ENCODE data around the gene ESRRB. TPM values are rescaled to one million over a fixed set of nuclear protein-coding genes. Genes with fewer than 3 reads are reported as not detected.

Gene ESRRB
- total RNA-seq, 2 experiments from 2014 or later = 0.47 TPM; not detected in 1

- intact Hi-C loops (cut with micrococcal nuclease; ENCODE audit: unreplicated experiment) = no loop called here
- CTCF ChIA-PET (ENCODE audit: unreplicated experiment) = no interaction called here
- Histone ChIP-seq H3K4me2 (ENCODE audit: low read length) (no peak overlapping the region), H3K4me3 (ENCODE audit: low read depth, low read length, poor library complexity, severe bottlenecking) (no peak overlapping the region), H3K79me2 (ENCODE audit: insufficient read depth, low read depth, low read length) (no peaks in the 10 kb centered on the region), H3K9me2 (ENCODE audit: insufficient read depth, low read length) (no peaks in the 10 kb centered on the region), H4K20me1 (ENCODE audit: insufficient read depth, low read length) (no peaks in the 10 kb centered on the region), H3K27ac (ENCODE audit: low read depth, low read length, poor library complexity, severe bottlenecking) (no peak overlapping the region), H2AFZ (ENCODE audit: low read length) (no peak overlapping the region), H3K4me1 (ENCODE audit: insufficient read depth, low read length, poor library complexity, severe bottlenecking) (no peaks in the 10 kb centered on the region), H3K36me3 (ENCODE audit: insufficient read depth, low read length) (no peaks in the 10 kb centered on the region), H3K9me3 (ENCODE audit: low read length) (no peaks in the 10 kb centered on the region)
- POLR2A ChIA-PET = no interaction called here
- DNase-seq (ENCODE audit: low spot score) = peak; percentile 3
- BruUV-seq (replicated peaks) = no TSS peak
- TF ChIP-seq, protein P1, sequence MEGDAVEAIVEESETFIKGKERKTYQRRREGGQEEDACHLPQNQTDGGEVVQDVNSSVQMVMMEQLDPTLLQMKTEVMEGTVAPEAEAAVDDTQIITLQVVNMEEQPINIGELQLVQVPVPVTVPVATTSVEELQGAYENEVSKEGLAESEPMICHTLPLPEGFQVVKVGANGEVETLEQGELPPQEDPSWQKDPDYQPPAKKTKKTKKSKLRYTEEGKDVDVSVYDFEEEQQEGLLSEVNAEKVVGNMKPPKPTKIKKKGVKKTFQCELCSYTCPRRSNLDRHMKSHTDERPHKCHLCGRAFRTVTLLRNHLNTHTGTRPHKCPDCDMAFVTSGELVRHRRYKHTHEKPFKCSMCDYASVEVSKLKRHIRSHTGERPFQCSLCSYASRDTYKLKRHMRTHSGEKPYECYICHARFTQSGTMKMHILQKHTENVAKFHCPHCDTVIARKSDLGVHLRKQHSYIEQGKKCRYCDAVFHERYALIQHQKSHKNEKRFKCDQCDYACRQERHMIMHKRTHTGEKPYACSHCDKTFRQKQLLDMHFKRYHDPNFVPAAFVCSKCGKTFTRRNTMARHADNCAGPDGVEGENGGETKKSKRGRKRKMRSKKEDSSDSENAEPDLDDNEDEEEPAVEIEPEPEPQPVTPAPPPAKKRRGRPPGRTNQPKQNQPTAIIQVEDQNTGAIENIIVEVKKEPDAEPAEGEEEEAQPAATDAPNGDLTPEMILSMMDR (conservative IDR thresholded peaks at IDR 0.05; ENCODE audit: low read length) = peak; percentile 47
- TF ChIP-seq EZH2phosphoT487 (IDR thresholded peaks at IDR 0.05; ENCODE audit: borderline replicate concordance, low read depth, low read length) = no peak
Observed at GRCh38 chr14:76514213-76514998, 138.5 kb downstream of the ESRRB start.

DNA sequence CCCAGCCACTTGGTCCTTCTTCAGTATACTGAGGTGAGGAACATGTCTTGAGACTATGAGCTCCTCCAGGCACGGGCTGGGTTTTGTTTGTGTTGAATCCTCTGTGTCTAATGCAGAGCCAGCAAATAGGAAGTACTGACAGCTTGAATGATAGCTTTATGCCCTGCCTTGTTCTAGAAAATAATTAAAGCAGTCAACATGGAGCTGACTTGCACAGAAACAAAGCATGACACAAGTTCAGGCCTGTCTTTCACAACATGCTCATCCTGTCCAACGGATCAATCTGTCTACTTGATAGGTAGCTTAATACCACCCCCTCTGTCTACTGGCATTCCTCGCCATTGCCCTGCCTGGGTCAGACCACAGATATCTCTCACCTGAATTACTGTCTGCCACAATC lies 140.9 kb downstream of the ESRRB start:
- no TSS peak for BruUV-seq (replicated peaks)
- Histone ChIP-seq H3K4me2 (ENCODE audit: low read length) (no peak overlapping the region), H4K20me1 (ENCODE audit: insufficient read depth, low read length) (no peaks in the 10 kb centered on the region), H2AFZ (ENCODE audit: low read length) (no peak overlapping the region), H3K9me3 (ENCODE audit: low read length) (no peaks in the 10 kb centered on the region), H3K4me1 (ENCODE audit: insufficient read depth, low read length, poor library complexity, severe bottlenecking) (no peaks in the 10 kb centered on the region), H3K36me3 (ENCODE audit: insufficient read depth, low read length) (no peaks in the 10 kb centered on the region), H3K9me2 (ENCODE audit: insufficient read depth, low read length) (no peaks in the 10 kb centered on the region), H3K79me2 (ENCODE audit: insufficient read depth, low read depth, low read length) (no peaks in the 10 kb centered on the region), H3K4me3 (ENCODE audit: low read depth, low read length, poor library complexity, severe bottlenecking) (no peak overlapping the region), H3K27ac (ENCODE audit: low read depth, low read length, poor library complexity, severe bottlenecking) (no peak overlapping the region)
- ChIA-PET CTCF (ENCODE audit: unreplicated experiment) (interaction anchor here (0.6 kb wide), 1 partner anchor 101 kb away, joined by 3 read pairs; no protein-coding TSS in a partner anchor), POLR2A (no interaction called here)
- no peak for DNase-seq (ENCODE audit: low spot score)
- no peak for TF ChIP-seq EZH2phosphoT487 (IDR thresholded peaks at IDR 0.05; ENCODE audit: borderline replicate concordance, low read depth, low read length)
- TF ChIP-seq, protein P1 (conservative IDR thresholded peaks at IDR 0.05; ENCODE audit: low read length) = no peak
- intact Hi-C loops (cut with micrococcal nuclease; ENCODE audit: unreplicated experiment) = no loop called here

- no peaks in the 10 kb centered on the region for H3K9me2 ChIP-seq (ENCODE audit: insufficient read depth, low read length)
- H3K36me3 ChIP-seq (ENCODE audit: insufficient read depth, low read length) = no peaks in the 10 kb centered on the region
- no TSS peak for BruUV-seq (replicated peaks)
- no peak for TF ChIP-seq EZH2phosphoT487 (IDR thresholded peaks at IDR 0.05; ENCODE audit: borderline replicate concordance, low read depth, low read length)
- TF ChIP-seq, protein P1 (conservative IDR thresholded peaks at IDR 0.05; ENCODE audit: low read length) = no peak
- no peaks in the 10 kb centered on the region for H4K20me1 ChIP-seq (ENCODE audit: insufficient read depth, low read length)
- no peak overlapping the region for H3K4me2 ChIP-seq (ENCODE audit: low read length)
- H3K4me1 ChIP-seq (ENCODE audit: insufficient read depth, low read length, poor library complexity, severe bottlenecking) = no peaks in the 10 kb centered on the region
- H3K79me2 ChIP-seq (ENCODE audit: insufficient read depth, low read depth, low read length) = no peaks in the 10 kb centered on the region
- no peak overlapping the region for H3K27ac ChIP-seq (ENCODE audit: low read depth, low read length, poor library complexity, severe bottlenecking)
- DNase-seq (ENCODE audit: low spot score) = no peak
- intact Hi-C loops (cut with micrococcal nuclease; ENCODE audit: unreplicated experiment) = no loop called here
- no peak overlapping the region for H3K4me3 ChIP-seq (ENCODE audit: low read depth, low read length, poor library complexity, severe bottlenecking)
- POLR2A ChIA-PET = no interaction called here
- CTCF ChIA-PET (ENCODE audit: unreplicated experiment) = no interaction called here
- H3K9me3 ChIP-seq (ENCODE audit: low read length) = no peaks in the 10 kb centered on the region
- no peak overlapping the region for H2AFZ ChIP-seq (ENCODE audit: low read length)
Observed at GRCh38 chr14:76518366-76518765, 142.4 kb downstream of the ESRRB start.
